Erythroblast (primary cell): ENCODE results near the gene SDK2.

Source experiments
- GATA1 ChIP-seq: IDR thresholded peaks from 2 replicates; pipeline ENCODE4 v1.6.1; 2011; ENCODE audit warnings: low read depth, mild to moderate bottlenecking, control low read depth, low read length, moderate library complexity
- POLR2A ChIP-seq: IDR thresholded peaks from 2 replicates; pipeline ENCODE4 v1.6.1; 2011; ENCODE audit warnings: mild to moderate bottlenecking, low read length

GRCh38 chr17:73354423-73355284 is 289.6 kb downstream of the SDK2 start:
- TF ChIP-seq POLR2A (no peak), GATA1 (no peak)
